Left renal cortex interstitium (tissue), 4 donors: Measurements from ENCODE around the gene BSDC1. TPM values are rescaled to one million over a fixed set of nuclear protein-coding genes. Genes with fewer than 3 reads are reported as not detected.

Source experiments
- DNase-seq, 4 donors: peaks; one replicate each; pipeline ENCODE4 v3.0.0-alpha.2; 2013; ENCODE audit warnings: low read depth in 4 of 4, low spot score in 2 of 4, missing footprints in 1 of 4
- polyA plus RNA-seq, 4 donors: library from polyadenylated mRNA; unstranded; fragments of 120-200 nt; gene quantifications; one replicate each; pipeline ENCODE4 v1.2.1, GENCODE V29; 2013; ENCODE audit not compliant: insufficient read length in 4 of 4

The BSDC1 gene
- polyA plus RNA-seq, 4 donors = 60.6 to 69.4 (median 63.3) TPM

- DNase-seq = no peak
Observed at GRCh38 chr1:32338637-32339145, 55.5 kb downstream of the BSDC1 start.

GRCh38 chr1:32337855-32338636, 56.2 kb downstream of the BSDC1 start:
- DNase-seq = no peak

- DNase-seq = no peak
Observed at GRCh38 chr1:32336963-32337675, 57.1 kb downstream of the BSDC1 start.

GRCh38 chr1:32336591-32336932, 57.7 kb downstream of the BSDC1 start:
- DNase-seq = no peak

GRCh38 chr1:32335790-32336590, 58.3 kb downstream of the BSDC1 start, which contains the start of gene MARCKSL1:
Gene MARCKSL1, minus strand, starts transcription at chr1:32336233. Its CDS starts 200 bp downstream, at chr1:32336033.
- DNase-seq = peak in 3 of 4 donors; percentile 57 to 78 (median 67)

- DNase-seq = no peak
Observed at GRCh38 chr1:32335535-32335789, 58.8 kb downstream of the BSDC1 start.

- no peak for DNase-seq
Observed at GRCh38 chr1:32334864-32335534, 59.2 kb downstream of the BSDC1 start.

- no peak for DNase-seq
Observed at GRCh38 chr1:32334274-32334861, 59.9 kb downstream of the BSDC1 start.

- DNase-seq = no peak
Observed at GRCh38 chr1:32333251-32333963, 60.8 kb downstream of the BSDC1 start.

GRCh38 chr1:32332290-32333079, 61.8 kb downstream of the BSDC1 start:
- DNase-seq = no peak

GRCh38 chr1:32331549-32331948, 62.7 kb downstream of the BSDC1 start:
- no peak for DNase-seq

GRCh38 chr1:32330558-32331151, 63.6 kb downstream of the BSDC1 start:
- DNase-seq = no peak

GRCh38 chr1:32329931-32330466, 64.2 kb downstream of the BSDC1 start:
- DNase-seq = no peak

- no peak for DNase-seq
Observed at GRCh38 chr1:32327204-32327603, 67.0 kb downstream of the BSDC1 start.

- DNase-seq = no peak
Observed at GRCh38 chr1:32321712-32322291, 72.4 kb downstream of the BSDC1 start.

GRCh38 chr1:32318127-32318869, 75.9 kb downstream of the BSDC1 start:
- DNase-seq = no peak

GRCh38 chr1:32316903-32317277, 77.4 kb downstream of the BSDC1 start:
- no peak for DNase-seq
